Stimulated activated naive CD8-positive, alpha-beta T cell treated with anti-CD3 and anti-CD28 coated beads, Interleukin-15, Interleukin-2, amounts not matched to agents 100 ng/mL and 50 ng/mL, for 24 hours (primary cell): ENCODE results near the gene MED26.

ENCODE experiments used
- H3K27ac Mint-ChIP-seq: one replicate; pipeline ENCODE4 v1.8.0; 2021; ENCODE audit warnings: mild to moderate bottlenecking, mixed read lengths
- H3K27me3 Mint-ChIP-seq: one replicate; pipeline ENCODE4 v1.8.0; 2021; ENCODE audit warnings: mixed read lengths
- H3K36me3 Mint-ChIP-seq: one replicate; pipeline ENCODE4 v1.8.0; 2021; ENCODE audit warnings: low read depth, mixed read lengths
- H3K4me1 Mint-ChIP-seq: one replicate; pipeline ENCODE4 v1.8.0; 2021; ENCODE audit warnings: low read depth, mixed read lengths
- H3K4me3 Mint-ChIP-seq: one replicate; pipeline ENCODE4 v1.8.0; 2021; ENCODE audit warnings: mild to moderate bottlenecking, mixed read lengths
- H3K9me3 Mint-ChIP-seq: one replicate; pipeline ENCODE4 v1.8.0; 2021; ENCODE audit warnings: mixed read lengths

Gene MED26

GRCh38 chr19:16594131-16594586 is 33.8 kb downstream of the MED26 start:
- H3K27me3 Mint-ChIP-seq = no peaks in the 10 kb centered on the region
- no peaks in the 10 kb centered on the region for H3K9me3 Mint-ChIP-seq
- H3K4me1 Mint-ChIP-seq = peaks cover 82% of the 10 kb centered on the region
- peak overlapping the region; percentile 89 for H3K27ac Mint-ChIP-seq
- H3K36me3 Mint-ChIP-seq = peaks cover 5% of the 10 kb centered on the region
- peak overlapping the region; percentile 75 for H3K4me3 Mint-ChIP-seq

DNA sequence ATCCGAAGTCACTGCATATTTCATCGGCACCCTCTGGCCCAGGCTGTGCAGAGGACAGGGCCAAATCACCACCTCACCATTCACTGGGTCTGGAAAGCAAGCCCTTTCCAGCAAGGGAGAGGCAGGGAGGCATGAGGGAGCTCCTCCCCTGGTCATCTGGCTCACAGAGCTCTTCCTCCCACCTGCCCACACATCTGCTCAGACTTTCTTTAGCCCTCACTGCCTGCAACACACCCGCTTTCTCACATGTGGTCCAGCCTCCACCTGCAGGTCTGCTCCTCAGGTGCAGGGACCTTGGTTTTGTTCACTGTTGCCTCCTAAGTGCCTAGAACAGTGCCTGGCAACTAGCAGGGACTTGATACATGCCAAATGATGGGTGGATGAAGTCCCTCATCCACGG is 34.8 kb downstream of the MED26 start:
- H3K9me3 Mint-ChIP-seq = no peaks in the 10 kb centered on the region
- H3K27ac Mint-ChIP-seq = peak overlapping the region; percentile 70
- H3K4me3 Mint-ChIP-seq = no peak overlapping the region
- H3K36me3 Mint-ChIP-seq = peaks cover 5% of the 10 kb centered on the region
- H3K4me1 Mint-ChIP-seq = peaks cover 84% of the 10 kb centered on the region
- no peaks in the 10 kb centered on the region for H3K27me3 Mint-ChIP-seq

- Mint-ChIP-seq H3K27me3 (no peaks in the 10 kb centered on the region), H3K4me1 (peaks cover 89% of the 10 kb centered on the region), H3K27ac (no peak overlapping the region), H3K36me3 (peaks cover 5% of the 10 kb centered on the region), H3K4me3 (no peak overlapping the region), H3K9me3 (no peaks in the 10 kb centered on the region)
Measured at GRCh38 chr19:16591803-16592556, 36.0 kb downstream of the MED26 start.

DNA sequence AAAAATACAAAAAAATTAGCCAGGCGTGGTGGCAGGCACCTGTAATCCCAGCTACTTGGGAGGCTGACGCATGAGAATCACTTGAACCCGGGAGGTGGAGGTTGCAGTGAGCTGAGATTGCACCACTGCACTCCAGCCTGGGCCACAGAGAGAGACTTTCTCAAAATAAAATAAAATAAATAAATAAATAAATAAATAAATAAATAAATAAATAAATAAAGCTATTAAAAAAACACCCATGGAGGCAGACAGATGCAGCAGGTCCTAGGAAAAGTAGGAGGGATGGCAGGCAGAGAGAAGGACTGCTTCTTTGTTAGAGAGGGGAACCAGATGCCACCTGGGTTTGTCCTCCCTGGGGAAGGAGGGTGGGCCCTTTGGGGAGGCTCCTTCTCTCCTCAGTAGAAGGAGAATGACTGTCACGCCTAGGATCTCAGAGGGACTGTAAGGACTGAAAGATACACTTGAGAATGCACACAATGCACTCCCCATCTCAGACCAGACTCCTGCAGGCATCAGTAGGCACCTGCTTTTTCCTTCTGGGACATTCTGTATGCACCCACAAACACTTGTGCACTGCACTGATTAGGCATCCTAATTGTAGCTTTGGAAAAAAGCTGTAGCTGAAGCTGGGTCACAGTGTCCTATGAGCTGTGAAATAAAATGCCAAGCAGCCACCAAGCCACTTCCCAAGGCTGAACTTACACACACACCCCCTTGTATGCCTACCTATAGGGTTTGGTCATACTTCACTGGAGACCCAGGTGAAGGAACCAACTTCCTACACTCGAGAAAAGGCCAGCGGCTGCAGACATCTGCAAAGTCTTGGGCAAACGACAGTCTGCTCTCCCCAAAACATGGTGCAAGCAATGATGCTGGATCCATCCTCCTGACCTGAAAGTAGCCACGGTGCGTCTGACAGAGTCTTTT is 36.9 kb downstream of the MED26 start:
- no peaks in the 10 kb centered on the region for H3K9me3 Mint-ChIP-seq
- no peak overlapping the region for H3K27ac Mint-ChIP-seq
- H3K27me3 Mint-ChIP-seq = no peaks in the 10 kb centered on the region
- H3K4me3 Mint-ChIP-seq = no peak overlapping the region
- peaks cover 90% of the 10 kb centered on the region for H3K4me1 Mint-ChIP-seq
- H3K36me3 Mint-ChIP-seq = peaks cover 5% of the 10 kb centered on the region

GRCh38 chr19:16589917-16590316 is 38.1 kb downstream of the MED26 start:
- Mint-ChIP-seq H3K9me3 (no peaks in the 10 kb centered on the region), H3K36me3 (peaks cover 5% of the 10 kb centered on the region), H3K27me3 (no peaks in the 10 kb centered on the region), H3K27ac (no peak overlapping the region), H3K4me1 (peaks cover 90% of the 10 kb centered on the region), H3K4me3 (no peak overlapping the region)

DNA sequence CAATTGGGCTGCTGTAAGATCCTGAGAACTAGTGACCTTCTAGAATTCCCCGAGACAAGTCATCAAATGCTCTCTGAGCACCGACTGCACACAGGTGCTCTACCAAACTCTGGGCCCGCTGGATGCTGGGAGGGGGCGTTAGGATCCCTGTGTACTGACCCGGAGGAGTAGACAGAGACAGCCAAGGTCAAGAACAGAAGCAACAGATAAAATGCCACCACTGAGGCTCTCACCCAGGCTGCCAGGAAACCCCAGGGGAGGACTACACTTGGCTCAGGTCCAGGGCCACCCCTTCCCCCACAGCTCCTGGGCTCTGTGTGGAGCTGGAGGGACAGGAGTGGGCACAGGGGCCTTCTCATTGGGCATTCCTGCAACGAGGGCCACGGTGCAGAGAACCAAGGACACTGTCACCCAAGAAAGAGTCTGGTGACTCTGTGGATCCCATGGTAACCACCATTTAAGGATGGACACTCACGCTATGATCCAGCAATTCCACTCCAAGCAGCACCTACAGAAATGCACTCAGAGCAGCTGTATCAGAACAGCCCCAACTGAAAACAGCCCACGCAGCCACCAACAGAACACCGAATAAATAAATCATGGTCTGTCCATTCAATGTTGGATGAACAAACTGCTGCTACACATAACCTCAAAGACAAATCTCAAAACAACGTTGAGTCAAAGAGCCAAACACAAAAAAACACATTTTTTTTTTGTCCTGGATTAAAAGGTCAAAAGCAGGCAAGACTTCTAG is 39.0 kb downstream of the MED26 start:
- H3K27me3 Mint-ChIP-seq = no peaks in the 10 kb centered on the region
- H3K4me1 Mint-ChIP-seq = peaks cover 90% of the 10 kb centered on the region
- no peaks in the 10 kb centered on the region for H3K9me3 Mint-ChIP-seq
- H3K27ac Mint-ChIP-seq = peak overlapping the region; percentile 92
- peak overlapping the region; percentile 90 for H3K4me3 Mint-ChIP-seq
- H3K36me3 Mint-ChIP-seq = peaks cover 5% of the 10 kb centered on the region

GRCh38 chr19:16587833-16588823 is 39.9 kb downstream of the MED26 start:
- peaks cover 90% of the 10 kb centered on the region for H3K4me1 Mint-ChIP-seq
- peaks cover under 1% of the 10 kb centered on the region for H3K36me3 Mint-ChIP-seq
- no peaks in the 10 kb centered on the region for H3K27me3 Mint-ChIP-seq
- peak overlapping the region; percentile 92 for H3K27ac Mint-ChIP-seq
- peak overlapping the region; percentile 90 for H3K4me3 Mint-ChIP-seq
- no peaks in the 10 kb centered on the region for H3K9me3 Mint-ChIP-seq

DNA sequence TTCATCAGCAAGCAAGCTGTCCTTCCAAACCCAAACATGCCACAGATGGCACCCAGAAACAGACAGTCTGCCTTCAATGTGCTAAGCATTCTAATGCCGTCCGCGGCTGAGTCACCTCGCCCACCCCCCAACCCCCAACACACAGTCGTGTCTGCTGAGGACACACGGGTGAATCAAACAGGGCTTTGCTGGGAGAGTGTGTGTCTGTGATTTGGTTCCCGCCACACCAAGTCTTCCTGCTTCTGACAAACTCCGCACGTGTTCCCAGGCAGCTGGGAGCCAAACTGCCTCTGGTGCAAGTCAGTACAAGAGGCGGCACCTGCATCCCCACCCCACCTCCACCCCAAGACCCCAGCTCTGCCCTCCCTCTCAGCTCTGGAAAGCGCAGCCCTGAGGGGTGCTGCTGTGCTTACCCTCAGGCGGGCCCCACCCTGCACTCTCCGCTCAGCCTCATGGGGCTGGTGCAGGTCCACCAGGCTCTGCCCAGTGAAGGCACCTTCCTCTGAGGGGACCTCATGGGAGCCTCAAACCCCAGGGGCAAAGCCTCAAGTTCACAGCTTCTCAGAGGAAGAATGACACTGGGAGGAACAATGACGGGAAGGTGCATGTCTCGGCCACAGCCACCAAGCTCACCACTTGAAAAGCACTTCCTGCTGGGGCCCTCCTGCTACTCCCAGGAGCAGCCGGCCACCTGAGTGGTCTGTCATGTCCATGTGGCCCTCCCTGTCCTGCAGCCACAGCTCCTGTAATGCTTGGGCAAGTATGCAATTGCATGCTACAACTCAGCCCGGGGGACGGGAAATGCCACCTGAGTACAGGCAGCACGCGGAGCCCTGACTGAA is 40.8 kb downstream of the MED26 start:
- H3K36me3 Mint-ChIP-seq = no peaks in the 10 kb centered on the region
- peak overlapping the region; percentile 90 for H3K4me3 Mint-ChIP-seq
- H3K4me1 Mint-ChIP-seq = peaks cover 89% of the 10 kb centered on the region
- no peaks in the 10 kb centered on the region for H3K27me3 Mint-ChIP-seq
- peak overlapping the region; percentile 92 for H3K27ac Mint-ChIP-seq
- no peaks in the 10 kb centered on the region for H3K9me3 Mint-ChIP-seq

- no peaks in the 10 kb centered on the region for H3K9me3 Mint-ChIP-seq
- H3K36me3 Mint-ChIP-seq = no peaks in the 10 kb centered on the region
- H3K4me1 Mint-ChIP-seq = peaks cover 87% of the 10 kb centered on the region
- H3K27me3 Mint-ChIP-seq = no peaks in the 10 kb centered on the region
- peak overlapping the region; percentile 90 for H3K4me3 Mint-ChIP-seq
- peak overlapping the region; percentile 95 for H3K27ac Mint-ChIP-seq
Measured at GRCh38 chr19:16586477-16586871, 41.5 kb downstream of the MED26 start.

DNA sequence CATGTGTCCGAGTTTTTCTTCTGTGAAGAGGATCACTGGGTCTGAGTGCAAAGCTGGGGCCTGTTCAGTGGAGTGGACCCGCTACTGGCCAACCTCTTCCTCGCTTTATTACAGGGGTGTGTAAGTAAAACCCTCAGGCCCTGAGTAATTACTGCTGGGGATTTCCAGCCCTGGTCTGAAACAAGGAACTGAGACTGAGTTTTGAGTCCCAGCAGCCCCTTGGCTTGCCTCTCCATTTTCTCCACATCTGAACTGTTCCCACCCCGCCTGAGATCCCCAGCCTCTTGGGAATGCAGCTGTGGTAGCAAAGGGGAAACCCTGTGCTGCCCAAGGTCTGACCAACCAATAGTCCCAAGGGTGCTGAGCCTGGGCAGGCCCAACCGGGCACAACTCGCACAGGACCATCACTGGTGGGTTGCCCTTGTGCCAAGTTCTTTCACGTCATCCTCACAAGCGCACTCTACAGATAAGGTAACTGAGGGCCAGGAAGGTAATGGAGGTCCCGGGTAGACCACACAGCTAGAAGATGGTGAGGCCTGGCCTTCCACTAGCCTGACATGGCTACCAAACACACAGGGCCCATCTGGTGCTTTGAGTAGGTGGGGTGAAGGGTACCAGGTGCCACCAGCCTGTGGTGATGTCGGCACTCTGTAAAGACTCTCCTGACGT is 42.1 kb downstream of the MED26 start:
- H3K36me3 Mint-ChIP-seq = no peaks in the 10 kb centered on the region
- H3K4me3 Mint-ChIP-seq = peak overlapping the region; percentile 90
- H3K4me1 Mint-ChIP-seq = peaks cover 89% of the 10 kb centered on the region
- no peaks in the 10 kb centered on the region for H3K27me3 Mint-ChIP-seq
- peak overlapping the region; percentile 95 for H3K27ac Mint-ChIP-seq
- H3K9me3 Mint-ChIP-seq = no peaks in the 10 kb centered on the region

DNA sequence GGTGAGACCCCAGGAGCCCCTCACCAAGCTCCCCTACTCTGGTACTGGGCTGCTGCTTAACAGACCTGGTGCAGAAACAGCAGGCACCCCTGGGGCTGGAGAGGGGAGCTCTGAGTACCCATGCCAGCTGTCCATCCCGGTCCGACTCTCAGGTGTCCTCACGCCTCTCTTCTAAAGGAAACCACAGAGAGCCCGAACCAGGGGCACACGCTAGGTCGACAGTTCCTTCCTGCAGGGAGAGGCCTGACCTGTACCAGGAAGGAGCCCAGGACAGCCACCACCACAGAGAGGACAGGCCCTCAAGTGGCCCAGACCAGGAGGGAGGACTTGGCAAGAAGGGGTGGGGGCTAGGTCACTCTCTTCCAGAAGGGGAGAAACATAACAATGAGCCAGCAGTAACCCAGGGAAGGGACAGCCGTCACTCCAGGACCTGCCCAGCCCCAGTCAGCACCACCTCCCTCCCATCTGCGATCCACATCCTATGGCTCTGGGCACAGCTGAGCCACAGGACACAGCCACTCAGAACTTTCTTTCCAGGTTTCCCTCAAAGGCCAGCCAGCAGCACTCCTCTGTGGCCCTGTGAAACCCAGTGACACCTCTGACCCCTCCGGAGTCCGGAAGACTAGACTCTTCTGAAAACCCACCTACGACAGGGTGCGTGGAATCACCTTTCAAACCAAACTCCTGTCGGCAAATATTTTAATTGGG is 42.8 kb downstream of the MED26 start:
- no peaks in the 10 kb centered on the region for H3K9me3 Mint-ChIP-seq
- H3K36me3 Mint-ChIP-seq = no peaks in the 10 kb centered on the region
- peak overlapping the region; percentile 95 for H3K27ac Mint-ChIP-seq
- peak overlapping the region; percentile 90 for H3K4me3 Mint-ChIP-seq
- H3K4me1 Mint-ChIP-seq = peaks cover 90% of the 10 kb centered on the region
- H3K27me3 Mint-ChIP-seq = no peaks in the 10 kb centered on the region
